Measurements from ENCODE around the gene MYO18B.

GRCh38 chr22:25852223-25852622 lies 110.2 kb downstream of the MYO18B start:
- no peak for TF ChIP-seq CTCF (IDR thresholded peaks at IDR 0.05)
- no peak for TF ChIP-seq POLR2A (IDR thresholded peaks at IDR 0.05)
- TF ChIP-seq POLR2AphosphoS5 (IDR thresholded peaks at IDR 0.05; ENCODE audit: insufficient read depth in 1 of 2, low read depth in 1 of 2), result no peak

Measured in vagina (tissue), 2 donors.